Right renal pelvis (tissue), 4 donors: ENCODE measurements around the gene SFPQ. TPM values are rescaled to one million over a fixed set of nuclear protein-coding genes. Genes with fewer than 3 reads are reported as not detected.
A peak's percentile ranks its signal among the peaks of the same experiment; 100 is the strongest.
"Not testable (repeated sequence)": the region's sequence is repeated elsewhere in the genome, so short reads cannot be mapped to it uniquely, and the experiment has no call there.

ENCODE experiments used
- DNase-seq, 4 donors: peaks; one replicate each; pipeline ENCODE4 v3.0.0-alpha.2; 2013; ENCODE audit warnings: low read depth in 4 of 4, low spot score in 3 of 4, missing footprints in 1 of 4
- polyA plus RNA-seq, 4 donors: library from polyadenylated mRNA; unstranded; fragments of 120-200 nt; gene quantifications; one replicate each; pipeline ENCODE4 v1.2.1, GENCODE V29; 2013; ENCODE audit not compliant: insufficient read length in 4 of 4

The SFPQ gene
- 100 to 1,000 TPM; 539 to 756 (median 631) TPM for polyA plus RNA-seq

GRCh38 chr1:35192853-35193664 is at the start of gene SFPQ:
TSS of gene SFPQ (minus strand) at chr1:35193145. CDS start at chr1:35193049, 96 bp downstream.
- peak; percentile 97 to 98 (median 98) for DNase-seq

GRCh38 chr1:35236772-35237171 is 43.8 kb upstream of the SFPQ start:
- not testable (repeated sequence) for DNase-seq

GRCh38 chr1:35231287-35231686 is 38.3 kb upstream of the SFPQ start:
- DNase-seq = no peak

- DNase-seq = no peak
Measured at GRCh38 chr1:35229587-35230360, 36.8 kb upstream of the SFPQ start.

GRCh38 chr1:35226546-35226945 is 33.6 kb upstream of the SFPQ start:
- DNase-seq = no peak

DNA sequence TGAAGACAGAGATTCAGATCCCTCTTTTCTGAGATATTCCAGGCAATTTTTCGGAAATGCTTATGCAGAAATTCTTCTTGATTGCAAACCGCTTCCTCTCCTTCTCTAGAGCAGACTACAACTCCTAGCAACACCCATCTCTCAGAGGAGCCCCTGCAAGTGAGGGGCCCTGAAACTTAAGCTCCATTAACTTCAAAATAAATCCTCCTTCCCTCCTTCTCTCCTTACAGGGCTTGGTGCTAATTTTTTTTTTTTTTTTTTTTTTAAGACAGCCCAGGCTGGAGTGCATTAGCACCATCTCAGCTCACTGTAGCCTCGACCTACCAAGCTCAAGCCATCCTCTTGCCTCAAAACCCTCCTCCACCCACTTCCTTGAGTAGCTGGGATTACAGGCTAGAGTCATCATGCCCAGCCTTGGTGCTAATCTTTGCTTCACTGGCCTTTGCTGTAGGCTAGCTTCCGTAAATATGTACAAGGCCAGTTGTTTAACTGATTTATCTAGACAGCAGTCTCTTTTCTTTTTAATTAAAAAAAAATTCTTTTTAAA is 30.2 kb upstream of the SFPQ start:
- no peak for DNase-seq

- DNase-seq = no peak
Measured at GRCh38 chr1:35222322-35223083, 29.6 kb upstream of the SFPQ start.

DNA sequence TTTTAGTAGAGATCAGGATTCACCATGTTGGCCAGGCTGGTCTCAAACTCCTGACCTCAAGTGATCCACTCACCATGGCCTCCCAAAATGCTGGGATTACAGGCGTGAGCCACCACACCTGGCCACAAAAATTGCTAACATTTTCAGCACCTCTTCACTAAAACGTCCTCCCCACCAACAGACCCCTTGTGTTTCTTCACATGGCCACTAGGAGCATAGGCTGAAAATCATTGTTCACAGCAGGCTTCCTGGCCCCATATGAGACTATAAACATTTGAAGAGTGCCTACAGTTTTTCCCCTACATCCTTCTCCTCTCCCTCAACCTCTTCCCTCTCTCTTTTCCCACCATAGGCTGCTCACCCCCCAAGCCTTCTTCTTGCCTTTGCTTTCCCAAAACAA is 28.0 kb upstream of the SFPQ start:
- no peak for DNase-seq

GRCh38 chr1:35215346-35215745 is 22.4 kb upstream of the SFPQ start:
- DNase-seq = no peak

GRCh38 chr1:35211120-35211414 is 18.1 kb upstream of the SFPQ start:
- DNase-seq = no peak

DNA sequence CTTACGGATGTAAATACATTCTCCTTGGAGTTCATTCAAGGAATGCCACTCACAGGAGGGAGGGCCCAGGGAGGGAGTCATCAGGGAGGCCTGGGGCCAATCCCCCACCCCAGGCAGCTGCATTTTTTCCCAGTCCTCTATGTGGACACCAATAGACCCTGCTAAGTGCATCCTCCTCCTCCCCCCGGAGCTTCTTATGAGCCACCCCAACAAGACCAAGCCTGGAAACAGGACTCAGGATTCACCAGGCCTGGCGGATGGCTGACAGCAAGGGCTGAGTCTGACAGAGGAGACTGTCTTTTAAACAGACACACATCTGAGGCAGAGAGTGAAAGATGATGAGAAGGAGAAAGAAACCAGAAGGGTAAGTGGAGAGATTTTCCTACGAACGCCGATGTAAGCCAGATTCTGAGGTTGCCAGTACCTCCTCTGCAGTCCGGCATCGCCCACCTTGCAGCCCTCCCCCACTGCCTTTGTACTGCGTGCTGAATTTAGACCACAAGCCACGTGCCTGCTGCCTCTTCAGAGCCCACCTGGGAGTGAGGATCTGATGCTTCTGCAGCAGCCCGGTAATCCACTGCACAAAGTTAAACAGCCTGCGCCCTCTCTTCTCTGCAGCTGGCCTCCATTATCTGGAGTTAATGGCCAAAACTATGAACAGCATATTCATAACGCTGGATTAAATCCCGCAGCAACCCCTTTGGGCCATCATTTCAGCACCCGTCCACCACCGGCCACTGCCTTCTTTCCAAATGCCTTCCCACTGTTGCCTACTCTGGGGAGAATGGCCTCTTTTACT is 17.6 kb upstream of the SFPQ start:
- DNase-seq = no peak

- no peak for DNase-seq
Measured at GRCh38 chr1:35203295-35203694, 10.3 kb upstream of the SFPQ start.

- DNase-seq = peak; percentile 66 to 78 (median 72)
Measured at GRCh38 chr1:35202048-35202719, 9.2 kb upstream of the SFPQ start.

DNA sequence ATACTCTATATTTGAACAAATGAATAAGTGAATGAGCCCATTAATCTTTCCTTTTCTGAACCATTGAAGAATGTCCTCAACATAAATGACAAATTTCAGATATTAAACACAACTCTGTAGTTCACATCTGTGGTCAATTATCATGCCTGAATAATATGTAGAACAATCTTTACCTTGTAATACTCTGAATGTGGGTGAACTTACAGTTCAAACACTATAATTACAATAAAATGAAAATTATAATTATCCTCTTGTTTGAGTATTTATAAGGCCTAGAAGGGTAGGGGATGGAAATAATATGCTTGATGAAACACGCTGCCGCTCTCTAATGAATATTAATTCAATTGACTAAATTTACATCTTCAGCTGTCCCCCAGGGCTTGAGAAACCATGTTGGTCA is 8.7 kb upstream of the SFPQ start:
- no peak for DNase-seq

- DNase-seq = peak; percentile 69 to 82 (median 74)
Measured at GRCh38 chr1:35192056-35192852, 691 bp downstream of the SFPQ start.

GRCh38 chr1:35191429-35192055 is 1.4 kb downstream of the SFPQ start:
- DNase-seq = no peak

DNA sequence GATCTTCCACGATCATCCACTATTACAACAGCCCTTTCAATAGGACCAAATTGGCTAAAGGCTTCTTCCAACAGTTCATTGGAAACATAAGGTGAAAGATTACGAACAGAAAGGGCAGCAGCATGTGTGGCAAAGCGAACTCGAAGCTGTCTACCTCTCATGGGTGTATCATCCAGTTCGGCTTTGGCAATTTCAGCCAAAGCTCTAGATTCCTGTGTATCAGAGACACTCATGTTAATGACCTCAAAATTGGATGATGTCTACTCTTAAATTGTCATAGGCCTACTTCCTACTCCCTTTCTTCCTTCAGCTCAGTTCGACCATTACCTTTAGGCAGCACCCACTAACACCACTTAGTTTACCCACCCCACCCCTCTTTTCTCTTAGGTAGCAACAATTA is 2.2 kb downstream of the SFPQ start:
- no peak for DNase-seq
